ENCODE measurements around the gene C19orf25. TPM values are rescaled to one million over a fixed set of nuclear protein-coding genes. Genes with fewer than 3 reads are reported as not detected.

C19orf25 gene
- total and polyA plus RNA-seq, 2 donors (not counting 1 experiment from before 2014, with no cell fraction given), result 11.2 to 24.8 TPM

DNA sequence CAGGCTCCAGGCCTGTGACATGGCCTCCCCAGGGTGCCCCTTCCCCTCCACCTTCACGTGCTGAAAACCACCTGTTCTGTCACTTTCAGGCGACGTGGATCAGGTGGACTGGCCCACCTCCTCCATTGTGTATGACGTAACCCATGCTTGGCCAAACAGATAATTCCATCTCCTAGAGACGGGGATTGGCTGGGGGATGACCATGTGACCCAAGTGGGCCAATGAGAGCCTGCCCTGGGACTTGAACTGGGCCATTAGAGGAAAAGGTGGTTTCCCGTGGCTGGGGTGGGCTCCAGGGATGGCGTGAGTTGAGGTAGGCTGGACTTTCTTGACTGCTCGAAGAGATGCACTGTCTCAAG lies 37.4 kb upstream of the C19orf25 start:
- TF ChIP-seq EZH2 (IDR thresholded peaks at IDR 0.05; ENCODE audit: low read length, missing control alignments), result no peak
- TF ChIP-seq, protein P1, sequence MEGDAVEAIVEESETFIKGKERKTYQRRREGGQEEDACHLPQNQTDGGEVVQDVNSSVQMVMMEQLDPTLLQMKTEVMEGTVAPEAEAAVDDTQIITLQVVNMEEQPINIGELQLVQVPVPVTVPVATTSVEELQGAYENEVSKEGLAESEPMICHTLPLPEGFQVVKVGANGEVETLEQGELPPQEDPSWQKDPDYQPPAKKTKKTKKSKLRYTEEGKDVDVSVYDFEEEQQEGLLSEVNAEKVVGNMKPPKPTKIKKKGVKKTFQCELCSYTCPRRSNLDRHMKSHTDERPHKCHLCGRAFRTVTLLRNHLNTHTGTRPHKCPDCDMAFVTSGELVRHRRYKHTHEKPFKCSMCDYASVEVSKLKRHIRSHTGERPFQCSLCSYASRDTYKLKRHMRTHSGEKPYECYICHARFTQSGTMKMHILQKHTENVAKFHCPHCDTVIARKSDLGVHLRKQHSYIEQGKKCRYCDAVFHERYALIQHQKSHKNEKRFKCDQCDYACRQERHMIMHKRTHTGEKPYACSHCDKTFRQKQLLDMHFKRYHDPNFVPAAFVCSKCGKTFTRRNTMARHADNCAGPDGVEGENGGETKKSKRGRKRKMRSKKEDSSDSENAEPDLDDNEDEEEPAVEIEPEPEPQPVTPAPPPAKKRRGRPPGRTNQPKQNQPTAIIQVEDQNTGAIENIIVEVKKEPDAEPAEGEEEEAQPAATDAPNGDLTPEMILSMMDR (conservative IDR thresholded peaks at IDR 0.05 in 1 of 2, IDR thresholded peaks at IDR 0.05 in 1 of 2; ENCODE audit: low read depth in 1 of 2, low read length in 2 of 2), result no peak
- Histone ChIP-seq H3K79me2 (ENCODE audit: control insufficient read depth, insufficient read depth, low read length) (no peaks in the 10 kb centered on the region), H3K27ac (ENCODE audit: insufficient read depth, low read length) (no peak overlapping the region), H2AFZ (ENCODE audit: low read length) (no peak overlapping the region), H3K9me3 (ENCODE audit: control insufficient read depth, insufficient read depth, low read depth, low read length) (no peaks in the 10 kb centered on the region), H3K27me3 (ENCODE audit: control insufficient read depth, insufficient read depth, low read length) (peaks cover 3% of the 10 kb centered on the region), H3K4me2 (ENCODE audit: extremely low read depth, insufficient read depth, low read length) (no peak overlapping the region), H3K4me3 (replicated peaks in 1 of 4; ENCODE audit: control extremely low read depth in 1 of 4, insufficient read depth in 1 of 4, low read depth in 3 of 4, low read length in 4 of 4) (no peak overlapping the region), H3K9ac (ENCODE audit: insufficient read depth, low read length) (peak overlapping the region; percentile 7), H4K20me1 (ENCODE audit: control insufficient read depth, extremely low read depth, insufficient read depth, low read length) (no peaks in the 10 kb centered on the region), H3K36me3 (ENCODE audit: control insufficient read depth, insufficient read depth, low read length) (no peaks in the 10 kb centered on the region), H3K4me1 (ENCODE audit: control insufficient read depth, extremely low read depth, insufficient read depth, low read length) (no peaks in the 10 kb centered on the region)
- DNase-seq (ENCODE audit: low read depth in 2 of 2), result no peak

DNA sequence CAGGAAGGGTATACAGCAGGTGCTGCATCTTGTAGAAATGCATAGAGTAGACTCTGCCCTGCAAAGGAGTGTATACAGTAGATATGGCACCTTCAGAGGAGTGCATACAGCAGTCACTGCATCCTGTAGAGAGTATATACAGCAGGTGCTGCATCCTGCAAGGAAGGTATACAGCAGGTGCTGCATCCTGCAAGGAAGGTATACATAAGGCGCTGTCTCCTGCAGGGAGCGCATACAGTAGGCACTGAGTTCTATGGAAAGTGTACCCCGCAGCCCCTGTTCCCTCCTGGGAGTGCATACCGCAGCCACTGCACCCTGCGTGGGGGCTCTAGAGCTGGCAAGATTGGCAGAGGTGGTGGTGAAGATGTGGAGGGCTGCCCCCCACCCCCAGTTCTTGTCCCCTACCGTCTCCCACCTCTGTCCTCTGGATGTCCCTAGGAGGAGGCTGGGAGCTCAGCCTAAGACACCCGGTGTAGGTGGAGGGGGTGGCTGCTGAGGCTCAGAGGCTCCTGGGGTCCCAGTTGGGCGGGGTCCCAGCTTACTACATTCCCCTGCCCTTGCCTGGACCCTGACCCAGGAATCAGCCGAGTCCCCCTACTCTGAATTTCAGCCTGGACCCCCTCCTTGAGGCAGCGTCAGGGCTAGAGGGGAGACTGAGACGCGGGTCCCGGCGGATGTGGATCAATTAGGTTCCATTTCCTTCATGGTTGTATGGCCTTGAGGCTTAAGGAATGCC lies 36.1 kb upstream of the C19orf25 start:
- H3K79me2 ChIP-seq (ENCODE audit: control insufficient read depth, insufficient read depth, low read length), result no peaks in the 10 kb centered on the region
- TF ChIP-seq EZH2 (IDR thresholded peaks at IDR 0.05; ENCODE audit: low read length, missing control alignments), result no peak
- TF ChIP-seq, protein P1 (conservative IDR thresholded peaks at IDR 0.05 in 1 of 2, IDR thresholded peaks at IDR 0.05 in 1 of 2; ENCODE audit: low read depth in 1 of 2, low read length in 2 of 2), result no peak
- no peak overlapping the region for H3K4me3 ChIP-seq (replicated peaks in 1 of 4; ENCODE audit: control extremely low read depth in 1 of 4, insufficient read depth in 1 of 4, low read depth in 3 of 4, low read length in 4 of 4)
- no peak overlapping the region for H3K4me2 ChIP-seq (ENCODE audit: extremely low read depth, insufficient read depth, low read length)
- H3K27ac ChIP-seq (ENCODE audit: insufficient read depth, low read length), result no peak overlapping the region
- DNase-seq (ENCODE audit: low read depth in 2 of 2), result no peak
- H2AFZ ChIP-seq (ENCODE audit: low read length), result no peak overlapping the region
- no peaks in the 10 kb centered on the region for H3K9me3 ChIP-seq (ENCODE audit: control insufficient read depth, insufficient read depth, low read depth, low read length)
- H3K9ac ChIP-seq (ENCODE audit: insufficient read depth, low read length), result no peak overlapping the region
- no peaks in the 10 kb centered on the region for H4K20me1 ChIP-seq (ENCODE audit: control insufficient read depth, extremely low read depth, insufficient read depth, low read length)
- peaks cover 3% of the 10 kb centered on the region for H3K27me3 ChIP-seq (ENCODE audit: control insufficient read depth, insufficient read depth, low read length)
- no peaks in the 10 kb centered on the region for H3K4me1 ChIP-seq (ENCODE audit: control insufficient read depth, extremely low read depth, insufficient read depth, low read length)
- H3K36me3 ChIP-seq (ENCODE audit: control insufficient read depth, insufficient read depth, low read length), result no peaks in the 10 kb centered on the region

DNA sequence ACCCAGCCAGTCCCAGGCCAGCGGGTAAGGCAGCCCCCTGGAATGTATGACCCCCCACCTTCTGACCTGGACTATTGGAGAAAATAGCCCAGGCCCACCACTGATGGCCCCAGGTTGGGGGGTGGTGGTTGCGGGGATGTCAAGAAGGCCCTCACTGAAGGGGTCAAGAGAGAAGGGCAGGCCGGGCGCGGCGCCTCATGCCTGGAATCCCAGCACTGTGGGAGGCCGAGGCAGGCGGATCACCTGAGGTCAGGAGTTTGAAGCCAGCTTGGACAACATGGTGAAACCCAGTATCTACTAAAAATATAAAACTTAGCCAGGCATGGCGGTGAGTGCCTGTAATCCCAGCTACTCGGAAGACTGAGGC lies 35.3 kb upstream of the C19orf25 start:
- Histone ChIP-seq H3K27me3 (ENCODE audit: control insufficient read depth, insufficient read depth, low read length) (peaks cover 3% of the 10 kb centered on the region), H3K4me1 (ENCODE audit: control insufficient read depth, extremely low read depth, insufficient read depth, low read length) (no peaks in the 10 kb centered on the region), H3K4me3 (replicated peaks in 1 of 4; ENCODE audit: control extremely low read depth in 1 of 4, insufficient read depth in 1 of 4, low read depth in 3 of 4, low read length in 4 of 4) (no peak overlapping the region), H3K4me2 (ENCODE audit: extremely low read depth, insufficient read depth, low read length) (no peak overlapping the region), H2AFZ (ENCODE audit: low read length) (no peak overlapping the region), H3K36me3 (ENCODE audit: control insufficient read depth, insufficient read depth, low read length) (no peaks in the 10 kb centered on the region), H3K9ac (ENCODE audit: insufficient read depth, low read length) (no peak overlapping the region), H3K9me3 (ENCODE audit: control insufficient read depth, insufficient read depth, low read depth, low read length) (no peaks in the 10 kb centered on the region), H4K20me1 (ENCODE audit: control insufficient read depth, extremely low read depth, insufficient read depth, low read length) (no peaks in the 10 kb centered on the region), H3K79me2 (ENCODE audit: control insufficient read depth, insufficient read depth, low read length) (no peaks in the 10 kb centered on the region), H3K27ac (ENCODE audit: insufficient read depth, low read length) (no peak overlapping the region)
- TF ChIP-seq, protein P1 (conservative IDR thresholded peaks at IDR 0.05 in 1 of 2, IDR thresholded peaks at IDR 0.05 in 1 of 2; ENCODE audit: low read depth in 1 of 2, low read length in 2 of 2), result no peak
- no peak for TF ChIP-seq EZH2 (IDR thresholded peaks at IDR 0.05; ENCODE audit: low read length, missing control alignments)
- no peak for DNase-seq (ENCODE audit: low read depth in 2 of 2)
